Liver (tissue), 9 donors: Measurements from ENCODE around the gene FSD2. TPM values are rescaled to one million over a fixed set of nuclear protein-coding genes. Genes with fewer than 3 reads are reported as not detected.
A peak's percentile ranks its signal among the peaks of the same experiment; 100 is the strongest.

Experiments
- DNase-seq: peaks from one replicate; pipeline ENCODE4 v3.0.0-alpha.2; 2017; ENCODE audit warnings: low spot score
- H3K27ac ChIP-seq, 2 donors: one replicate each; pipeline ENCODE4 v1.7.0; 2013; ENCODE audit warnings: inconsistent platforms in 2 of 2, low read length in 2 of 2, control low read depth in 1 of 2, low read depth in 1 of 2, mild to moderate bottlenecking in 1 of 2
- H3K27me3 ChIP-seq, 4 donors: one replicate each; pipeline versions ENCODE4 v1.6.1 to v1.7.0; 2013; ENCODE audit warnings: low read length in 3 of 4, inconsistent platforms in 1 of 4, mild to moderate bottlenecking in 1 of 4, moderate library complexity in 1 of 4; ENCODE audit not compliant: control insufficient read depth in 4 of 4, insufficient read depth in 4 of 4
- H3K36me3 ChIP-seq, 4 donors: one replicate each; pipeline versions ENCODE4 v1.6.1 to v1.7.0; 2013; ENCODE audit warnings: low read length in 3 of 4, mild to moderate bottlenecking in 3 of 4, low read depth in 1 of 4, moderate library complexity in 1 of 4; ENCODE audit not compliant: control insufficient read depth in 4 of 4, insufficient read depth in 3 of 4
- H3K4me1 ChIP-seq, 4 donors: one replicate each; pipeline versions ENCODE4 v1.6.1 to v1.7.0; 2013; ENCODE audit warnings: low read length in 3 of 4, mild to moderate bottlenecking in 3 of 4, moderate library complexity in 1 of 4; ENCODE audit not compliant: control insufficient read depth in 4 of 4, insufficient read depth in 4 of 4
- H3K4me3 ChIP-seq, 3 donors: one replicate each; pipeline versions ENCODE4 v1.6.1 to v1.7.0; 2013; ENCODE audit warnings: low read length in 3 of 3, control low read depth in 1 of 3, low read depth in 1 of 3, mild to moderate bottlenecking in 1 of 3
- H3K9ac ChIP-seq, 2 donors: one replicate each; pipeline ENCODE4 v1.7.0; 2013; ENCODE audit warnings: low read length in 2 of 2, mild to moderate bottlenecking in 2 of 2, moderate library complexity in 2 of 2, control low read depth in 1 of 2, low read depth in 1 of 2
- H3K9me3 ChIP-seq, 4 donors: one replicate each; pipeline versions ENCODE4 v1.6.1 to v1.7.0; 2013; ENCODE audit warnings: low read length in 3 of 4; ENCODE audit not compliant: control insufficient read depth in 4 of 4
- ATF3 ChIP-seq: IDR thresholded peaks from 2 replicates; pipeline ENCODE4 v1.6.1; 2016; ENCODE audit warnings: antibody characterized with exemption
- EGR1 ChIP-seq, 2 donors: IDR thresholded peaks; 2 replicates each; pipeline ENCODE4 v1.6.1; 2016 to 2018; ENCODE audit warnings: antibody characterized with exemption in 2 of 2, low read depth in 2 of 2
- FOXA1 ChIP-seq: IDR thresholded peaks from 2 replicates; pipeline ENCODE4 v1.6.1; 2016; ENCODE audit warnings: antibody characterized with exemption
- FOXA2 ChIP-seq: IDR thresholded peaks from 2 replicates; pipeline ENCODE4 v1.6.1; 2016; ENCODE audit warnings: antibody characterized with exemption
- GABPA ChIP-seq, 2 donors: IDR thresholded peaks in 1 of 2; conservative IDR thresholded peaks in 1 of 2; 2 replicates each; pipeline ENCODE4 v1.6.1; 2016; ENCODE audit warnings: antibody characterized with exemption in 2 of 2, mild to moderate bottlenecking in 1 of 2, moderate library complexity in 1 of 2
- HNF4A ChIP-seq, 2 donors: conservative IDR thresholded peaks; 2 replicates each; pipeline ENCODE4 v1.6.1; 2016; ENCODE audit warnings: antibody characterized with exemption in 2 of 2, mild to moderate bottlenecking in 2 of 2
- HNF4G ChIP-seq: IDR thresholded peaks from 2 replicates; pipeline ENCODE4 v1.6.1; 2016; ENCODE audit warnings: antibody characterized with exemption
- JUND ChIP-seq, 2 donors: IDR thresholded peaks; 2 replicates each; pipeline ENCODE4 v1.6.1; 2016; ENCODE audit warnings: antibody characterized with exemption in 2 of 2
- MAX ChIP-seq: IDR thresholded peaks from 2 replicates; pipeline ENCODE4 v1.6.1; 2016; ENCODE audit warnings: antibody characterized with exemption
- NR2F2 ChIP-seq: IDR thresholded peaks from 2 replicates; pipeline ENCODE4 v1.6.1; 2016; ENCODE audit warnings: antibody characterized with exemption
- RAD21 ChIP-seq, 2 donors: IDR thresholded peaks; 2 replicates each; pipeline ENCODE4 v1.6.1; 2016; ENCODE audit warnings: antibody characterized with exemption in 2 of 2, mild to moderate bottlenecking in 2 of 2
- REST ChIP-seq: IDR thresholded peaks from 2 replicates; pipeline ENCODE4 v1.6.1; 2016; ENCODE audit warnings: antibody characterized with exemption, mild to moderate bottlenecking
- RXRA ChIP-seq, 2 donors: IDR thresholded peaks; 2 replicates each; pipeline ENCODE4 v1.6.1; 2017 to 2018; ENCODE audit warnings: antibody characterized with exemption in 2 of 2, mild to moderate bottlenecking in 1 of 2
- SP1 ChIP-seq: IDR thresholded peaks from 2 replicates; pipeline ENCODE4 v1.6.1; 2018; ENCODE audit warnings: antibody characterized with exemption, mild to moderate bottlenecking
- YY1 ChIP-seq: IDR thresholded peaks from 2 replicates; pipeline ENCODE4 v1.6.1; 2016; ENCODE audit warnings: antibody characterized with exemption, mild to moderate bottlenecking
- WGBS: extraction: QIAGEN DNeasy Blood & Tissue Kit; methylation state at CpG from one replicate; pipeline ENCODE4 v1.1.7; 2013; 5-methylcytosine and 5-hydroxymethylcytosine counted together
- polyA plus RNA-seq, 2 donors: library from polyadenylated mRNA; stranded (reverse) in 1 of 2; unstranded in 1 of 2; fragments of 200-250 nt in 1 of 2; fragments of >200 nt in 1 of 2; fragmentation: Nextera tagmentation in 1 of 2; extraction: Ambion mirVana in 1 of 2; gene quantifications; one replicate each; pipeline versions ENCODE4 v1.2.1 to v1.2.3, GENCODE V29; 2013 to 2015
- total RNA-seq, 2 donors: library from RNA; depleted of rRNA; stranded (reverse); fragments of >200 nt; gene quantifications; one replicate each; pipeline ENCODE4 v1.2.3, GENCODE V29; 2014
- TF ChIP-seq, protein P1 (sequence below): IDR thresholded peaks from 2 replicates; pipeline ENCODE4 v1.6.1; 2016; ENCODE audit warnings: antibody characterized with exemption
- TF ChIP-seq, protein P2 (sequence below): fragments of 150-350 bp; IDR thresholded peaks from 2 replicates; pipeline ENCODE4 v1.5.1; 2017; ENCODE audit warnings: improper control_type of control experiment, low read depth, low read length; ENCODE audit not compliant: missing input control
- donor health status: healthy.
- donor health status: healthy.
- donor health status: healthy.
- donor health status: healthy.
- donor health status: healthy.

Gene FSD2
- total and polyA plus RNA-seq, 4 donors, result under 0.01 to 0.10 (median 0.05) TPM; not detected in 1

DNA sequence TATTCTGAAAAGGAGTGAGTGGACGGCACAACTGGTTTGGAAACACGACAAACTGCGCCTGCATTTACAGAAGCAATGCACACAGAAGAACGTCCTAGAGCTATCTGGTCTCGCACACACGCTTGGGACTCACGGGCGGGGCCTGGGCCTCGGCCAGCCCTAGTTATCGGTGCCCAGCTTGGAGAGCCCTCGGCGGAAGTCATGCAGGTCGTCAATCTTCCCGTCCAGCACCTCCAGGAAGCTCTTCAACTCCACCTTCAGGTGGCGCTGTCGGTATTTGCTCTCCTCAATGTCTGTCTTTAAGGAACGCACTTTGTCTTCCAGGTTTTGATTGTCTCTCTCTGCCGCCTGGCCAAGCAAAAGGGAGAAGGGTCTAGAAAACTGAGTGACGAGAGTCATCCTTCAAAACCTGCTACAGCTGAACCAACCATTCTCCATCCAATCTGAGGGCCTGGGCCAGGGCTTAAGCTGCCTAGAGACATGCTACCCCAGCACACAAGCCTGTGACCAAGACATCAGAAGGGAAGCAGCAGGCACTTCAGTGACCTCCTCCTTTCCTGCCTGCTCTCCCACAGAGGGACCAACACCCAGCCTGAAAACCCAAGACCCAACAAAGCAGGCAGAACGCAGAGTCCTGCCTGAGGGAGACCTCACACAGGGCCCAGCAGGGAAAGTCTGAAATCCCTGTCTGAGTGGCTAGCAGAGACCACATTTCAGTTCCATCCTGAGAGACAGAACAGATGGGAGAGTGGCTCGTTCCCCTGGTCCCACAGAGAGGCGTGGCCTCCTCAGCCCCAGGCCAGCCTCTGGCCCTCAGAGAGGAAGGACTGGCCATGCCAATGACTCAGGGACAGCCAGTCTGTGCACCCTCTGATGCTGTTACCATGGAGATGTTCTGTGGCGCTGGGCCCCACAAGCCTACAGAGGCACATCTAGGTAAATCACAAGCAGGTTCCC, 44.0 kb upstream of the FSD2 start (continued):
- peak; percentile 59 for TF ChIP-seq REST
- TF ChIP-seq, protein P1, sequence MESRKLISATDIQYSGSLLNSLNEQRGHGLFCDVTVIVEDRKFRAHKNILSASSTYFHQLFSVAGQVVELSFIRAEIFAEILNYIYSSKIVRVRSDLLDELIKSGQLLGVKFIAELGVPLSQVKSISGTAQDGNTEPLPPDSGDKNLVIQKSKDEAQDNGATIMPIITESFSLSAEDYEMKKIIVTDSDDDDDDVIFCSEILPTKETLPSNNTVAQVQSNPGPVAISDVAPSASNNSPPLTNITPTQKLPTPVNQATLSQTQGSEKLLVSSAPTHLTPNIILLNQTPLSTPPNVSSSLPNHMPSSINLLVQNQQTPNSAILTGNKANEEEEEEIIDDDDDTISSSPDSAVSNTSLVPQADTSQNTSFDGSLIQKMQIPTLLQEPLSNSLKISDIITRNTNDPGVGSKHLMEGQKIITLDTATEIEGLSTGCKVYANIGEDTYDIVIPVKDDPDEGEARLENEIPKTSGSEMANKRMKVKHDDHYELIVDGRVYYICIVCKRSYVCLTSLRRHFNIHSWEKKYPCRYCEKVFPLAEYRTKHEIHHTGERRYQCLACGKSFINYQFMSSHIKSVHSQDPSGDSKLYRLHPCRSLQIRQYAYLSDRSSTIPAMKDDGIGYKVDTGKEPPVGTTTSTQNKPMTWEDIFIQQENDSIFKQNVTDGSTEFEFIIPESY, result peak; percentile 86
- no peak for TF ChIP-seq ATF3
- TF ChIP-seq FOXA1, result no peak
- peak; percentile 45 to 65 for TF ChIP-seq RXRA (IDR thresholded peaks at IDR 0.05)
- TF ChIP-seq HNF4A (conservative IDR thresholded peaks at IDR 0.05), result peak; percentile 27 to 45
- peak; percentile 34 for TF ChIP-seq NR2F2

- H3K4me3 ChIP-seq, result no peak overlapping the region
- no peaks in the 10 kb centered on the region for H3K27me3 ChIP-seq
- H3K36me3 ChIP-seq, result peaks cover 0 to 27% (median 11%) of the 10 kb centered on the region in 4 donors
- H3K9ac ChIP-seq, result no peak overlapping the region
- H3K4me1 ChIP-seq, result peaks cover 3 to 25% (median 19%) of the 10 kb centered on the region in 4 donors
- no peak for DNase-seq
- peak overlapping the region in 1 of 2 donors; percentile 11 for H3K27ac ChIP-seq
- WGBS, result 75% methylated on average over 9 of the region's 9 CpGs
- TF ChIP-seq MAX, result no peak
- no peak for TF ChIP-seq YY1
- TF ChIP-seq FOXA2, result no peak
- TF ChIP-seq GABPA (IDR thresholded peaks at IDR 0.05 in 1 of 2, conservative IDR thresholded peaks at IDR 0.05 in 1 of 2), result no peak
- TF ChIP-seq ATF3, result no peak
- TF ChIP-seq JUND (IDR thresholded peaks at IDR 0.05), result no peak
- no peak for TF ChIP-seq SP1
- TF ChIP-seq EGR1 (IDR thresholded peaks at IDR 0.05; ENCODE audit: low read depth in 2 of 2), result no peak
- no peak for TF ChIP-seq RAD21 (IDR thresholded peaks at IDR 0.05)
- TF ChIP-seq, protein P1, result no peak
- TF ChIP-seq HNF4A (conservative IDR thresholded peaks at IDR 0.05), result no peak
- TF ChIP-seq, protein P2, sequence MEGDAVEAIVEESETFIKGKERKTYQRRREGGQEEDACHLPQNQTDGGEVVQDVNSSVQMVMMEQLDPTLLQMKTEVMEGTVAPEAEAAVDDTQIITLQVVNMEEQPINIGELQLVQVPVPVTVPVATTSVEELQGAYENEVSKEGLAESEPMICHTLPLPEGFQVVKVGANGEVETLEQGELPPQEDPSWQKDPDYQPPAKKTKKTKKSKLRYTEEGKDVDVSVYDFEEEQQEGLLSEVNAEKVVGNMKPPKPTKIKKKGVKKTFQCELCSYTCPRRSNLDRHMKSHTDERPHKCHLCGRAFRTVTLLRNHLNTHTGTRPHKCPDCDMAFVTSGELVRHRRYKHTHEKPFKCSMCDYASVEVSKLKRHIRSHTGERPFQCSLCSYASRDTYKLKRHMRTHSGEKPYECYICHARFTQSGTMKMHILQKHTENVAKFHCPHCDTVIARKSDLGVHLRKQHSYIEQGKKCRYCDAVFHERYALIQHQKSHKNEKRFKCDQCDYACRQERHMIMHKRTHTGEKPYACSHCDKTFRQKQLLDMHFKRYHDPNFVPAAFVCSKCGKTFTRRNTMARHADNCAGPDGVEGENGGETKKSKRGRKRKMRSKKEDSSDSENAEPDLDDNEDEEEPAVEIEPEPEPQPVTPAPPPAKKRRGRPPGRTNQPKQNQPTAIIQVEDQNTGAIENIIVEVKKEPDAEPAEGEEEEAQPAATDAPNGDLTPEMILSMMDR, result no peak
- no peak for TF ChIP-seq FOXA1
- TF ChIP-seq REST, result no peak
- no peak for TF ChIP-seq HNF4G
- no peaks in the 10 kb centered on the region for H3K9me3 ChIP-seq
Measured at GRCh38 chr15:82848241-82848993, 42.5 kb upstream of the FSD2 start.
